ENCODE data around the gene NACC2.
"Not testable (repeated sequence)": the region's sequence is repeated elsewhere in the genome, so short reads cannot be mapped to it uniquely, and the experiment has no call there.

Gene NACC2

GRCh38 chr9:136109351-136110081, 14.4 kb upstream of the NACC2 start:
- Mint-ChIP-seq H3K27me3 (no peaks in the 10 kb centered on the region), H3K4me1 (ENCODE audit: low read depth) (peaks cover 78% of the 10 kb centered on the region), H3K4me3 (peak overlapping the region; percentile 82), H3K27ac (peak overlapping the region; percentile 90), H3K9me3 (no peaks in the 10 kb centered on the region), H3K36me3 (ENCODE audit: low read depth) (peaks cover 15% of the 10 kb centered on the region)
- DNase-seq, result peak; percentile 95

GRCh38 chr9:136108648-136109266, 13.7 kb upstream of the NACC2 start:
- Mint-ChIP-seq H3K36me3 (ENCODE audit: low read depth) (peaks cover 9% of the 10 kb centered on the region), H3K9me3 (no peaks in the 10 kb centered on the region), H3K27me3 (no peaks in the 10 kb centered on the region), H3K4me1 (ENCODE audit: low read depth) (peaks cover 71% of the 10 kb centered on the region), H3K27ac (peak overlapping the region; percentile 88), H3K4me3 (peak overlapping the region; percentile 75)
- DNase-seq, result no peak

- peaks cover 64% of the 10 kb centered on the region for H3K4me1 Mint-ChIP-seq (ENCODE audit: low read depth)
- H3K27ac Mint-ChIP-seq, result peak overlapping the region; percentile 88
- no peak for DNase-seq
- H3K36me3 Mint-ChIP-seq (ENCODE audit: low read depth), result peaks cover 4% of the 10 kb centered on the region
- H3K4me3 Mint-ChIP-seq, result peak overlapping the region; percentile 75
- H3K9me3 Mint-ChIP-seq, result no peaks in the 10 kb centered on the region
- H3K27me3 Mint-ChIP-seq, result no peaks in the 10 kb centered on the region
Observed at GRCh38 chr9:136107953-136108647, 13.0 kb upstream of the NACC2 start.

DNA sequence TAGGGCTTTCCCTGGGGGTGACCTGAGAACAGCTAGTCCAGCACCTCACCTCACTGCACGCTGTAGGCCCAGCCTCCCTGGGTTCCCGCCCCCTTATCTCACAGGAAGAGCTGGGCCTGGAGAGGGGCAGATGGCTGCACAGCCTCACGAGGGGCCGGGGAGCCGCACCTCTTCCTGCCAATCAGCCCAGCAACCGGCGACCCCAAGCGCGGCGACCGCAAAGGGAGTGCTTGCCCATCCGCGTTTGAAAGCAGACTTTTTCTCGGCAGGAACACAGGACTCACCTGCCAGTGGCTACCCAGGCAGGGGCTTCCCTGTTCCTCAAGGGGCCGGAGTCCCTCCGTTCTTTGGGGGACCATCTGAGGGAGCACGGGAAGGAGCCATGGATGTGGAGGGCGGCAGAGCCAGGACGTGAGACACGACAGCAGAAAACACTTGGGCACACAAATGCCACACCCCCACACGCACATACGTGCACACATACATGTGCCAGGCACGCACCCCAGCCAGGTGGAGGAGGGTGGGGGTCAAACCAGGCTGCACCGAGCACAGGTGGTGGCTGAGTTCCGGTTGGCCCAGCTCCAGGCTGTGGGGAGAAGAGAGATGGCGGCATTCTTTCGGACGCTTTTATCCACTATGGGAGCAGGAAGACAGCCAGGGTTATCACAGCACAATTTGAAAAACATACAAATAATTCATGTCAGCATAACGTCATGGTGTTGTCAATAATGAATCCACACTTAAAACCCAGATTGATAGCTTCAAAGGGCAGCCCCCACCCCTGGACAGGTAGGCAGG, 12.3 kb upstream of the NACC2 start:
- Mint-ChIP-seq H3K4me3 (peak overlapping the region; percentile 53), H3K36me3 (ENCODE audit: low read depth) (peaks cover 4% of the 10 kb centered on the region), H3K4me1 (ENCODE audit: low read depth) (peaks cover 57% of the 10 kb centered on the region), H3K27ac (peak overlapping the region; percentile 84), H3K9me3 (no peaks in the 10 kb centered on the region), H3K27me3 (no peaks in the 10 kb centered on the region)
- DNase-seq, result peak; percentile 61

- H3K4me3 Mint-ChIP-seq, result no peak overlapping the region
- H3K9me3 Mint-ChIP-seq, result no peaks in the 10 kb centered on the region
- no peaks in the 10 kb centered on the region for H3K36me3 Mint-ChIP-seq (ENCODE audit: low read depth)
- no peak for DNase-seq
- peak overlapping the region; percentile 52 for H3K27ac Mint-ChIP-seq
- peaks cover 40% of the 10 kb centered on the region for H3K4me1 Mint-ChIP-seq (ENCODE audit: low read depth)
- no peaks in the 10 kb centered on the region for H3K27me3 Mint-ChIP-seq
Observed at GRCh38 chr9:136105398-136106135, 10.5 kb upstream of the NACC2 start.

DNA sequence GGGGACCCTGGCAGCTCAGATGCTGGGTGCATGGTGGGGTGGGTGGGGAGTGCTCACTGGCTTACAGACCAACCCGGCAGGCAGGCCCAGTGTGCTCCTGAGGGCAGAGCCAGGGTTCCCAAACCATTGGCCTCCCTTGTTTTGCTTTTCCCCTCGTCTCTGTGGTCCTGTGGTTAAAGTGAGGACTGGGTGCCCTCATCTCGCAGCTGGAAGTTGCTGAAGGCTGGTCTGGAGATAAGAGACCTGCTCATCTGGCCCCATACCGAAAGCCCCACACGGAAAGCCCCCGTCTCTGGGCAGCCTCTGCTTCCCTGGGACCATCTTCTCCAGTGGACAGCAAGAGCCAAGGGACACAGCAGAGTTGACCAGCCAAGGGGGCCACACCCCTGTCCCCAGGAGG, 9.8 kb upstream of the NACC2 start:
- no peak overlapping the region for H3K27ac Mint-ChIP-seq

DNA sequence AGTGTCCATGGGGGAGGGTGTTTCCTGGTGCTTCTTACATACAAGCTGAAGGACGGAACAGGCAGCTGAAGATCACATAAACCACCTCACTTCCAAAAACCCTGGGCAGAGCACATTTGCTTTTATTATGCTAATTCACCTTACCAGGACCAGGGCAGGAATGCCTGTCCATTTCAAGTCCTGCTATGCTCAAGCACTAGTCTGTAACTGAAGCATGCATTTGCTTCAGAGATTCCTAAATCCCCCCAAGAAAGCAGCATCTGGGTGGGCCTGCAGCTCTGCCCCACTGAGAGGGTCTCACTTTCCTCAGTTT, 9.4 kb upstream of the NACC2 start:
- Mint-ChIP-seq H3K4me3 (no peak overlapping the region), H3K4me1 (ENCODE audit: low read depth) (peaks cover 32% of the 10 kb centered on the region), H3K36me3 (ENCODE audit: low read depth) (no peaks in the 10 kb centered on the region), H3K27me3 (no peaks in the 10 kb centered on the region), H3K27ac (no peak overlapping the region), H3K9me3 (no peaks in the 10 kb centered on the region)
- no peak for DNase-seq

More for the DNA sequence above, 9.8 kb upstream of the NACC2 start:
- DNase-seq, result no peak
- Mint-ChIP-seq H3K9me3 (no peaks in the 10 kb centered on the region), H3K36me3 (ENCODE audit: low read depth) (no peaks in the 10 kb centered on the region), H3K4me3 (no peak overlapping the region), H3K4me1 (ENCODE audit: low read depth) (peaks cover 34% of the 10 kb centered on the region), H3K27me3 (no peaks in the 10 kb centered on the region)

GRCh38 chr9:136103651-136104487, 8.8 kb upstream of the NACC2 start:
- no peak overlapping the region for H3K4me3 Mint-ChIP-seq

DNA sequence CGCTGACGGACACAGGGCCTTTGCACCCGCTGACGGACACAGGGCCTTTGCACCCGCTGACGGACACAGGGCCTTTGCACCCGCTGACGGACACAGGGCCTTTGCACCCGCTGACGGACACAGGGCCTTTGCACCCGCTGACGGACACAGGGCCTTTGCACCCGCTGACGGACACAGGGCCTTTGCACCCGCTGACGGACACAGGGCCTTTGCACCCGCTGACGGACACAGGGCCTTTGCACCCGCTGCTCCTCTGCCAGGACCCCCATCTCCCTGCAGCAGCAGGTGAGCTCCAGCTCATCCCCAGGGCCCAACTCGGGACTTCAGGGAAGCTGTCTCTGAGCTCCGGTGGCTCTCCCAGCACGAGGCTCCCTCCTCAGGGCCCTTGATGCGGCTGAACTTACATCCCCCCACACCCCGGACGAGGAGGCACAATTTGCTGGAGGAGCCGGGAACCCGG, 6.6 kb upstream of the NACC2 start:
- not testable (repeated sequence) for H3K4me3 Mint-ChIP-seq; H3K36me3 Mint-ChIP-seq (ENCODE audit: low read depth); H3K27ac Mint-ChIP-seq; DNase-seq; H3K9me3 Mint-ChIP-seq; H3K27me3 Mint-ChIP-seq
- peaks cover 15% of the 10 kb centered on the region for H3K4me1 Mint-ChIP-seq (ENCODE audit: low read depth)

More at GRCh38 chr9:136103651-136104487, 8.8 kb upstream of the NACC2 start:
- H3K27me3 Mint-ChIP-seq, result no peaks in the 10 kb centered on the region
- peaks cover 33% of the 10 kb centered on the region for H3K4me1 Mint-ChIP-seq (ENCODE audit: low read depth)
- no peaks in the 10 kb centered on the region for H3K36me3 Mint-ChIP-seq (ENCODE audit: low read depth)
- DNase-seq, result no peak
- no peak overlapping the region for H3K27ac Mint-ChIP-seq
- H3K9me3 Mint-ChIP-seq, result no peaks in the 10 kb centered on the region

DNA sequence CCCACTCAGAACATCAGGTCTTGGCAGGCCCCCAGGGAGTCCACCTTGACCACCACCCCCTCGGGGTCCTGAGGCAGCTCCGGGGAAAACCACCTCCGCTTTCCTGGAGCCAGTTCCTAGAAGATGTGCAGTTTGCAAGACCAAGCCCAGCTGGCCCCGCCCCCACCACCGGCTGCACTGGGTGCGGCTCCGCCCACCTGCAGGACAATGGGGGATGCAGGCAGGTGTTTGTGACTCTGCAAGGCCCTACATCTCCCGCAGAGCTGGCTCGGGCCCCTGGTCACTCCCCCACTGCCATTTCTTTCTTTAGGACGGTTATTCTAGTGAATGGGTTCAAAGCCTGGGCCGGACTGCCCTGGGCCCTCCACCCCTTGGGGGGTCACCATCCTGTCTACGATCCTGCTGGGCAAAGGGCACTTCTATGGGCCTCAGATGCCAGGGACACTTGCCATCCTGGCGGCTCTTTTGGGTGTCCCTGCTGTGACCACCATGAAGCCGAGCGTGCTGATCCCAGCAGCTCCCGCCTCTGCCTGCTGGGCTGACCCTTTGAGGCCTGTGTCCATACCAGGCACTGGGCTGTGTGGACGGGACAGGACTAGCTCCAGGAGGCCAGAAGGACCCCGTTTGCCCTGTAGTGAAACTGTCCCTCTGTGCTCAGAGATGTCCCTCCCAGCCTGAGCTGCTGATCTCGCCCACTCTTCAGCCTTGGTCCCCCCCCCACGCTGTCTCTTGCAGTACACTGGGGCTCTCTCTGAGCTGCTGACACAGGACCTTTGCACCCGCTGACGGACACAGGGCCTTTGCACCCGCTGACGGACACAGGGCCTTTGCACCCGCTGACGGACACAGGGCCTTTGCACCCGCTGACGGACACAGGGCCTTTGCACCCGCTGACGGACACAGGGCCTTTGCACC, 5.9 kb upstream of the NACC2 start:
- H3K27me3 Mint-ChIP-seq, result no peaks in the 10 kb centered on the region
- no peak for DNase-seq
- peaks cover 10% of the 10 kb centered on the region for H3K4me1 Mint-ChIP-seq (ENCODE audit: low read depth)
- no peak overlapping the region for H3K27ac Mint-ChIP-seq
- no peaks in the 10 kb centered on the region for H3K9me3 Mint-ChIP-seq
- H3K4me3 Mint-ChIP-seq, result no peak overlapping the region
- no peaks in the 10 kb centered on the region for H3K36me3 Mint-ChIP-seq (ENCODE audit: low read depth)

GRCh38 chr9:136099542-136099941, 4.5 kb upstream of the NACC2 start:
- Mint-ChIP-seq H3K9me3 (no peaks in the 10 kb centered on the region), H3K27ac (no peak overlapping the region), H3K4me3 (no peak overlapping the region), H3K4me1 (ENCODE audit: low read depth) (peaks cover 7% of the 10 kb centered on the region), H3K27me3 (no peaks in the 10 kb centered on the region), H3K36me3 (ENCODE audit: low read depth) (no peaks in the 10 kb centered on the region)
- DNase-seq, result no peak

DNA sequence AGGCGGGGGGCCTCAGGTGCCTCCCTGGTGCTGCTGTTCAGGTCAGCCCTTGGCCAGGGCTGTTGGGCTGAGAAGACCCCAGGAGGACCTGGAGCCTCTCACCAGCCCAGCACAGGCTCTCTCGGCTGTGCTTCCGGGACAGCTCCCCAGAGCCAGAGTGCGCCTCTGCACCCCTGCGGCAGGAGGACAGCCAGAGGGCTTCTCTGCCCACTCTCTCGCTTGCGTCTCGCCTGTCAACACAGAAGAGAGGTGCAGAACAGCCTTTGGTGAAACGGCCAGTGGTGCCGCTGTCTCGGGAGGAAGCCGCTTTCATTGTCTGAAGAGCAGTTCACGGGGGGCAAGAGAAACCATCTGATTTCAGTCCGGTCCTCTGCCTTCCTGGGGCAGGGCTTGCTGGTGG, 3.8 kb upstream of the NACC2 start:
- H3K36me3 Mint-ChIP-seq (ENCODE audit: low read depth), result no peaks in the 10 kb centered on the region
- no peak overlapping the region for H3K27ac Mint-ChIP-seq
- H3K9me3 Mint-ChIP-seq, result no peaks in the 10 kb centered on the region
- DNase-seq, result no peak
- H3K27me3 Mint-ChIP-seq, result no peaks in the 10 kb centered on the region
- peaks cover 8% of the 10 kb centered on the region for H3K4me1 Mint-ChIP-seq (ENCODE audit: low read depth)
- no peak overlapping the region for H3K4me3 Mint-ChIP-seq

All from activated T-cell treated with anti-CD3 and anti-CD28 coated beads, Interleukin-2, amount 50 U/mL, for 24 hours (primary cell).